ENCODE data around the gene LDLRAD4.

GRCh38 chr18:13522861-13523660 is 304.5 kb downstream of the LDLRAD4 start:
- TF ChIP-seq CTCF (conservative IDR thresholded peaks at IDR 0.05; ENCODE audit: low read depth, low read length): no peak
- TF ChIP-seq EZH2 (IDR thresholded peaks at IDR 0.05; ENCODE audit: borderline replicate concordance, low read depth, low read length, poor library complexity, severe bottlenecking): no peak

Measured in A673 (cell line).